ENCODE results near the gene LRP1B. TPM values are rescaled to one million over a fixed set of nuclear protein-coding genes. Genes with fewer than 3 reads are reported as not detected.
"Not testable (repeated sequence)": the region's sequence is repeated elsewhere in the genome, so short reads cannot be mapped to it uniquely, and the experiment has no call there.

LRP1B gene
- total and polyA plus RNA-seq, 2 of the 8 experiments (the other 6 are each of a cell fraction or from before 2014, with no cell fraction given) = 0.03 TPM; not detected in 1

GRCh38 chr2:140277344-140277743 lies 1853.5 kb downstream of the LRP1B start:
- H2AK5ac ChIP-seq (ENCODE audit: low read depth, low read length); H2BK20ac ChIP-seq (ENCODE audit: low read length); H3K79me1 ChIP-seq (ENCODE audit: low read depth, low read length); H2BK15ac ChIP-seq (ENCODE audit: low read length); H3K18ac ChIP-seq (ENCODE audit: extremely low read depth, low read length); H3K4me1 ChIP-seq (replicated peaks in 1 of 4; ENCODE audit: control insufficient read depth in 3 of 4, insufficient read depth in 4 of 4, low read length in 3 of 4); H2BK120ac ChIP-seq (replicated peaks; ENCODE audit: low read depth, low read length); H3K27ac ChIP-seq (ENCODE audit: low read depth, low read length); H3K27me3 ChIP-seq (replicated peaks in 1 of 4; ENCODE audit: control insufficient read depth in 3 of 4, extremely low read depth in 1 of 4, insufficient read depth in 3 of 4, low read length in 3 of 4); CTCF ChIA-PET (ENCODE audit: partially characterized antibody); H4K5ac ChIP-seq (ENCODE audit: insufficient read length, low read depth, low read length); H2BK12ac ChIP-seq (ENCODE audit: low read depth, low read length); H3K23ac ChIP-seq (ENCODE audit: insufficient read length); POLR2A ChIA-PET (ENCODE audit: partially characterized antibody); H3K23me2 ChIP-seq (ENCODE audit: low read depth, low read length); DNase-seq (ENCODE audit: low read depth in 1 of 2, low spot score in 2 of 2); H2AFZ ChIP-seq (ENCODE audit: low read length); H4K8ac ChIP-seq (ENCODE audit: extremely low read depth, insufficient read depth, low read length); H3K4me2 ChIP-seq (ENCODE audit: insufficient read depth in 1 of 2, low read depth in 2 of 2, low read length in 2 of 2); H4K20me1 ChIP-seq (replicated peaks in 1 of 2; ENCODE audit: control insufficient read depth in 1 of 2, insufficient read depth in 2 of 2, low read length in 2 of 2); H3K4me3 ChIP-seq (ENCODE audit: extremely low read depth in 1 of 4, insufficient read depth in 2 of 4, low read depth in 3 of 4, low read length in 4 of 4); H3K36me3 ChIP-seq (ENCODE audit: control insufficient read depth in 2 of 4, insufficient read depth in 4 of 4, low read length in 3 of 4); H3K14ac ChIP-seq (ENCODE audit: insufficient read length); H3K9me3 ChIP-seq (ENCODE audit: insufficient read depth in 2 of 2, low read depth in 1 of 2, low read length in 1 of 2); H3K4ac ChIP-seq (replicated peaks; ENCODE audit: insufficient read length, low read depth, low read length); FAIRE-seq; H3K9ac ChIP-seq (replicated peaks in 1 of 4; ENCODE audit: extremely low read depth in 1 of 4, low read depth in 3 of 4, low read length in 3 of 4); H3K79me2 ChIP-seq (ENCODE audit: control insufficient read depth in 1 of 2, insufficient read depth in 2 of 2, low read length in 2 of 2); H2BK5ac ChIP-seq (ENCODE audit: low read depth, low read length); H4K91ac ChIP-seq (replicated peaks; ENCODE audit: insufficient read length, low read length); H3K56ac ChIP-seq (replicated peaks; ENCODE audit: insufficient read length, low read depth, low read length): not testable (repeated sequence)
- 68% methylated on average over 5 of the region's 5 CpGs; no CpG with 5 or more reads in 1 of the 2 experiments for WGBS, 2 experiments (ENCODE audit: extremely low coverage in 1 of 2, insufficient coverage in 1 of 2, insufficient read length in 1 of 2, insufficient replicate concordance in 2 of 2, low coverage in 1 of 2, low lambda C conversion rate in 2 of 2, missing lambda C conversion rate in 1 of 2)

All from H1 (cell line).